Astrocyte of the hippocampus (primary cell): ENCODE results near the gene TRMT61B.
A peak's percentile ranks its signal among the peaks of the same experiment; 100 is the strongest.

Source experiments
- DNase-seq: peaks from one replicate; pipeline ENCODE4 v3.0.0; 2011; ENCODE audit warnings: low read depth, low spot score

The TRMT61B gene

DNA sequence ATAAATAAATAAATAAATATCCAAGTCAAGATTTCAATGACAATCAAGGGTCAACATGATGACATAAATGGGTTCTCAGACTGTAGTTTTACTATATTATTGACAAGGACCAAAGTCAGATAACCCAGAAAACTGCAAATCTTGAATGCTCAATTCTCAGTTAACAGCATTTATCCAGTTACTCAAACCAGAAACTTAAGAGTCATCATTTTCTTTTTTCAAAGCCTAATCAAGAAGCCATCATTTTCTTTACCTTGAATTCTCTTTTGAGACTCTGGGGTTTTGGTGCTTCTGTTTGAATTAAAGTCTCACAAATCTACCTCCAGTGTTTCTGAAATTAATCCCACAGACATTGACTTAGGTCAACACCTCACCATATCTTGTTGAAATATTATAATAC is 14.1 kb downstream of the TRMT61B start:
- no peak for DNase-seq

DNA sequence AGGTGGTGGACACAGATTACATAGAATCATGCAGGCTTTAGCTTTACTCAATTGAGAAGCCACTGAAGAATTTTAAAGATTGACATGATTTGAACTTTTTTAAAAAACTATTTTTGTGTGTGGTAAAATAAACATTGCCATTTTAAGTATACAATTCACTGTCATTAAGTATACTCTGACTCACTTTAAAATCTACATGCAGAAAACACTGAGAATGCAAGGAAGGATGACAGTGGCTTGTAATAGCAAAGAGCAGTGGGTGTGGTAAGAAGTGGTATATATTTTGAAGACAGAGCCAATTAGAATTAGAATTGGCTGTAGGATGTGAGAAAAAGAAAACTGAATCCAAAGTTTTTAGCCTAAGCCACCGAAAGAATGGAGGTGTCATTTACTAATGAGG is 14.9 kb downstream of the TRMT61B start:
- DNase-seq, result no peak

DNA sequence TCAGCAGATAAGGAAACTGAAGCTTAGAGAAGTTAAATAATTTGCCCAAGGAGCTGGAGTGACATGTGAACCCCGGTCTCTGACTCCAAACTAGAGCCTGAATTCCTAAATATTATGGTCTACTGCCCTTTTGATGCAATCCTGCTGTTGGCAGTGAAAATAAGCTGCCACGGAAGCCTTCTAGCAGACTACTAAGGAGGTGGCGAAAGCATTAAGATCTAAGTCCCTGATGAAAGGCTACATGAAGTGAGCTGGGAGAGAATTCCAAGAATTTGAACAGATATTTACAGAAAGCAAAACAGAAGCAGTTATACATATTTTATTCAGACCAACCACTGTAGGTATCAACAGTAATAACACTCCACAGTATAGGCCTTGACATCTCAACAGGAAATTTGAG is 28.1 kb downstream of the TRMT61B start:
- DNase-seq, result peak; percentile 15

DNA sequence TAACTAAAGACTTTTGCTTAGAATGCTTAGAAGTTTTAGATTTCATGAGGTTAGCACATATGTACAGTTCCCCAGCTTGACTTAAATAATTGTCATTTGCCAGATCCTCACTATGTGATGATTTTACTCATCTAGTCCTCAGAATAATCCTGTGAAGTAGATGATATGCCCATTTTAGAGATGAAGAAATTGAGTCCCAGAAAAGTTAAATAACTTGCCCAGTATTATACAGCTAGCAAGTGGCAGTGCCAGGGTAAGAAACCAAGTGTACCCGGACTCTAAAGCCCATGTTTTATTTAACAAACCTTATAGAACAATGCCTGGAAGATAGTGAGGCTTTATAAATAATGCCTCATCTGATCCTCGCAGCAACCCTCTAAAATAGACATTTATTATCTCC is 31.1 kb downstream of the TRMT61B start:
- DNase-seq, result no peak

DNA sequence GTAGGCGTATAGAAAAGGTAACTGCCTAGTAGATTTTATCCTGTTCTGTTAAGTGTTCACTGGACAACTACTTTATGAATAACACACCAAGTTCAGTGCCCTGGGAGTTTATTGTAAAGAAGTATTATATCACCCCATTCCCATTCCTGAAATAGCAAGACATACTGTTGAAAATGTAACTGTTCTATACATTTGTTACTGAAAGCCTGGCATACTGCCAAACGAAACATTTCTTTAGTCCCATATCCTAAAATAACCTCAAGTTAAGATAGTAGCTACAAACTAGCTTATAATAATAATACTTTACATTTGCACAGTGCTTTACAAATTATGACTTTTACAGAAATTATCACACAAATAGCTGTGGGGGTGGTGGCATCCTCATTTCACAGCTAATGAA is 34.3 kb downstream of the TRMT61B start:
- no peak for DNase-seq

DNA sequence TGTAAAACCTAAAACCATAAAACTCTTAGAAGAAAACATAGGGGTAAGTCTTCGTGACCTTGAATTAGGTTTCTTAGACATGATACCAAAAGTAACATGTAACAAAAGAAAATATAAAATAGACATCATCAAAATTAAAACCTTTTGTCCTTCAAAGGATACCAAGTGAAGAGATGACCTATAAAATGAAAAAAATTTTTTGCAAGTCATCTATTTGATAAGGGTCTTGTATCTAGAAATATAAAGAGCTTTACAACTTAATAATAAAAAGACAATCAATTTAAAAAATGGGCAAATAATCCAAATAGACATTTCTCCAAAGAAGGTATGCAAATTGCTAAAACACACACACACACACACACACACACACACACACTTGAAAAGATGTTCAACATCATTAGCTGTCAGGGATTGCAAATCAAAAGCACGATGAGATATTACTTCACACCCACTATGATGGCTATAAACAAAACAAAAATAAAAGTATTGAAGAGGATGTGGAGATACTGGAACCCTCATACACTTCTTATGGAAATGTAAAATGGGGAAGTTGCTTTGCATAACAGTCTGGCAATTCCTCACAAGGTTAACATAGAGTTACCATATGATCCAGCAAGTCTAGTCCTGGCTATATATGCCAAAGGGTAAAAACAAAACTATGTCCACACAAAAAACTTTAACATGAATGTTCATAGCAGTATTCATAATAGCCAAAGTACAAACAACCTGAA is 36.2 kb downstream of the TRMT61B start:
- DNase-seq, result no peak

DNA sequence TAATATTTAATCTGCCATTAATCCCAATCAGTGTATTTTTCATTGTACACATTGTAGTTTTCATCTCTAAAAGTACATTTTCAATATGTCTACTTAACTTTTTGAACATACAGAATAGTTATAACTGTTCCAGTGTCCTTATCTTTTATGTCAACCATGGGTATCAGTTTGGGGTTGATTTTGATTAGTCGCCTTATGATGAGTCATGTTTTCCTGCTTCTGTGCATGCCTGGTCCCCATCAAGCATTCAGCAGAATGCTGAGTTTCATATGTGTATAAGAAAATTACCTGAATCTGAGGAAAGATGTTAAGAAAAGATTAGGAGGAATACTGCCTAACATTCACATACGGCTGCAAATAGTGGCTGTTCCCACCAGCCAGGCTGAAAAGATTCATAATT is 41.7 kb downstream of the TRMT61B start:
- peak; percentile 24 for DNase-seq

DNA sequence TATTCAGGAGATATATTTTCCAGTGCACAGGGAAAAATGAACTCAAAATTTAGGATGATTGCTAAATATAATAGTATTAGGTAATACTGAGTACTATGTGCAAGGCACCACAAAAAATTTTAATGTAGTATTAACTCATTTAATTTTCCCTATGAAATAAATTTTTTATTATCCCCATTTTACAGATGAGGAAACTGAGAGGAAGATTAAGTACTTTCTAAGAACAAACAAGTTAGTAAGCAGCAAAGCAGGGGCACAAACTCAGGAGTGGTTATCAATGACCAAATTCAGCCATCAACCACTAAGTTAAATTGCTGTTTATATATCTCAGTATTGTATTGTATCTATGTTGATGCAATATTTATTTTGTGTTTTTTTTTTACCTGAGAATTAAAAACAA is 45.2 kb downstream of the TRMT61B start:
- no peak for DNase-seq

DNA sequence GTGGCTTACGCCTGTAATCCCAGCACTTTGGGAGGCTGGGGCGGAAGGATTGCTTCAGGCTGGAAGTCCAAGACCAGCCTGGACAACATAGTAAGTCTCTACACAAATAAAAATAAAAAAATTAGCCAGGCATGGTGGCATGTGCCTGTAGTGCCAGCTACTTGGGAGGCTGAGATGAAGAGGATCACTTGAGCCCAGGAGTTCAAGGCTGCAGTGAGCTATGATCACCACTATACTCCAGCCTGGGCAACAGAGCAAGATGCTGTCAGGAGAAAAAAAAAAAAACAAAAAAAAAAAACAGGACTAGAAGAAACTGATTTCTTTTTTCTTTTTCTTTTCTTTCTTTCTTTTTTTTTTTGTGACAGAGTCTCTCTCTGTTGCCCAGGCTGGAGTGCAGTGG is 45.9 kb downstream of the TRMT61B start:
- no peak for DNase-seq

DNA sequence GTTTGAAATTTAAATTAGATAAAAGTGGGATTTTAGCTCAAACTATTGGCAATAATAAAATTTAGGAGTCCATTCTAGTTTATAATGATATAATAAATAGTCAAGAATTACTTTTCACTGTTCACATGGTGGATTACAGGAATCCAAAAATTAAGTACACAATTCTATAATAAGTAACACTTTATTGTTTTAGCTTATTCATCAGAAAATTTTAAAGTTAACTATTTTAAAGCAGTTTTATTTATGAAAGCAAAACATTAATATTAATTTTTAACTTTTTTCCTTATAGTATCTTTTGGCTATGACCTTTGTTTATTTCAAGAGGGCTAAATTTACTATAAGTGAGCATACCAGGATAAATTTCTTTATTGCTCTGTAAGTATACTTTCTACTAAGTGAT is 48.1 kb downstream of the TRMT61B start:
- DNase-seq, result no peak

DNA sequence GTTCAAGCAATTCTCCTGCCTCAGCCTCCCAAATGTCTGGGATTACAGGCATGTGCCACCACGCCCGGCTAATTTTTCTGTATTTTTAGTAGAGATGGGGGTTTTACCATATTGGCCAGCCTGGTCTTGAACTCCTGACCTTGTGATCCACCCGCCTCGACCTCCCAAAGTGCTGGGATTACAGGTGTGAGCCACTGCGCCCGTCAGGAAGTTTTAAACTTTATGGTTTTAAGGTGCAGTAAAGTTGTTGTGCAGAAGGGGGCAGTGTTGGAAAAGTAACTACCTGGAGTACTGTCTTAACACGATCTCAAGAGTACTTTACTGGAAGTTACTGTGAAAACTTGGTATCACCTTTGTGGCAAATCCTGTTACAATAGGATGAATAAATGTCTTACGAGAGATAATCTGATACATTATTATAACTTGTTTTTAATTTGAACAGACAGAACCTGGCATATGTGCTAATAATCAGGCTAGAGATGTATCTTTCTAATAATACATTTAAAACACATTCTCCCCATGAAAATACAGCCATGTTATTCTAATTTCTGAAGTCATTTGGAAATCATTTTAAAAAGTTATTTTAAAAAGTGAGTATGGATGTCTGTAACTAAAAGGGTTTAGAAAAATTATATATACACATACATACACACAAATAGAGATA is 48.7 kb downstream of the TRMT61B start:
- DNase-seq, result peak; percentile 74

DNA sequence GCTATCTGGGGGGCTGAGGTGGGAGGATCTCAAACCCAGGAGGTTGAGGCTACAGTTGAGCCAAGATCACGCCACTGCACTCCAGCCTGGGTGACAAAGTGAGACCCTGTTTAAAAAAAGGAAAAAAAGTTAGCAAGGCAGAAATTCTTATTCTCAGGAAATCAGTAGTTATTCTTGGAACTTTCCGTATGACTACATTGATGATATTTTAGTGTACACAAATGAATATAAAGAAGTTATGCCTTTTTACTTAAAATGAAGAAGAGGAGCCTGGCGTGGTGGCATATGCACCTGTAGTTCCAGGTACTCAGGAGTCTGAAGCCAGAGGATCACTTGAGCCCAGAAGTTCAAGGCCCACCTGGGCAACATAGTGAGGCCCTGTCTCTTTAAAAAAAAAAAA is 52.1 kb downstream of the TRMT61B start:
- DNase-seq, result no peak

DNA sequence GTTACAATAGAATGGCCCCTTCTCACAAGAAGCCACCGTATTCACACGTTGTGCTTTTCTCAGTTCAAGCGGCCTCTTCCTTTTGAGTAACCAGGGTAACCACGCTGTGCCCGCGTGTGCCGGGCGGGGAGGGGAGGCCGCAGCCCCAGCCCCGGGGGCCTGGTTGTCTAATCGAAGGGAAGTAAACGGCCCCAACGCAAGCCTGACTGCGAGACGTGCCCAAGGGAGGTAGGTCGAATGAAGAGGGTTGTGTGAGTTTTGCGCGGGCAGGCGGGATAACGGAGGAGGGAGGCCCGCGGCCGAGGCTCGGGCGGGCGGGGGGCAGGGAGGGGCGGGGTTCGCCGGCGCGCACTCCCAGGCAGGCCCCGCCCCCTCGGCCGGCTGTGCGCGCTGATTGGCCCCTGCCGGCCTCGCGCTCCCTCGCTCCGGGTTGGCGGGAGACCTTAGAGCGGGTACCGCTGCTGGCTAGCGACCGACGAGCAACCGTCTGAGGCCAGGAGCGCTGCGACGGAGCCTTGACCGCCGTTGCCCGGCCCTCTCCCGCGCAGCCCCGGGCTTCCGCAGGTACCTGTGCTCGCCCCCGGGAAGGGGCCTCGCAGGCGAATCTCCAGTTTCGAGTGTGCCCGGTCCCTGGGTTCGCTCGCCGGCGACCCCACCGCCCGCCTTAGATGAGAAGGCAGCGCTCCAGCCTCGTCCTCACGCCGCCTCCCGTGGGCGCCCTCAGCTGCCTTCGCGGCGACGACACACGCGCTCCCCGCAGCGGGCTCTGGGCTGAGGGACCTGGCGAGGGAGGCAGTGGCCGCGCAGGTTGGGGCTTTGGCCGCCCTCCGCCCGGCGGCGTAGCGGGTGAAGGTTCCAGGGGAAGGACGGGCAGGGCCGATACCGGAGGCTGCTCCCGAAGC is 59.5 kb downstream of the TRMT61B start, which contains the start of gene SPDYA:
Gene SPDYA (plus strand): TSS at position 451 of the 902 bp plus-strand sequence. CDS start 5,181 bp downstream, outside the sequence.
- DNase-seq, result peak; percentile 85

DNA sequence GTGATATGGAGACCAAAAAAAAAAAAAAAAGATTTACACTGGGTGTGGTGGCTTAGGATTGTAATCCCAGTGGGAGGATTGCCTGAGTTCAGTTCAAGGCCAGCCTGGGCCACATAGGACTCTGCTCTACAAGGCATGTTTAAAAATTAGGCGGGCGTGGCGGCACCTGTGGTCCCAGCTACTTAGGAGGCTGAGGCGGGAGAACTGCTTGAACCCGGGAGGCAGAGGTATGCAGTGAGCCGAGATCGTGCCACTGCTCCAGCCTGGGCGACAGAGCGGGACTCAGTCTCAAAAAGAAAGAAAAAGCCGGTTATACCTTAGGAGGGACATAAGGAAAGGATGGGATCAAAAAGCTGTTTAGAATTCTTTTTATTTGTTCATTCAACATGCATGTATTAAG is 60.2 kb downstream of the TRMT61B start:
- no peak for DNase-seq

DNA sequence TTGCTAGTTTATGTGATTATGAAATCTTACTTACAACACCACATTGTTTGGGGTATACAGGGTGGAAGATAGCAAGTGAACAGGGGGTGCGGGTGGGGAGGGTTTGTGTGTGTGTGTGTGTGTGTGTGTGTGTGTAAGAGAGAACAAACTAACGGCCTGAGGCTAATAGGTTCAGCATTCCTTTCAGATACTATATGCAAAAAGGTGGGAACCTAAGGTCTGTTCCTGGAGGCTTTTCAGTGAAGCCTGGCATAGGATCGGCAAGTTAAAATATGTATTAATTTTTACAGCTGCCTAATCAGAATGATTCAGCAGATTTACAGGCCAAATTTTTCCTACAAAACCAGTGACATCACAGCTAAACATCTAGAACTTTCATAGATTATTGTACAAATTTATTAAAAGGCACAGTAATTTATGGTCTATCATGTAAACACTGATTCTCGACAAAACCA is 67.1 kb downstream of the TRMT61B start:
- DNase-seq, result no peak

DNA sequence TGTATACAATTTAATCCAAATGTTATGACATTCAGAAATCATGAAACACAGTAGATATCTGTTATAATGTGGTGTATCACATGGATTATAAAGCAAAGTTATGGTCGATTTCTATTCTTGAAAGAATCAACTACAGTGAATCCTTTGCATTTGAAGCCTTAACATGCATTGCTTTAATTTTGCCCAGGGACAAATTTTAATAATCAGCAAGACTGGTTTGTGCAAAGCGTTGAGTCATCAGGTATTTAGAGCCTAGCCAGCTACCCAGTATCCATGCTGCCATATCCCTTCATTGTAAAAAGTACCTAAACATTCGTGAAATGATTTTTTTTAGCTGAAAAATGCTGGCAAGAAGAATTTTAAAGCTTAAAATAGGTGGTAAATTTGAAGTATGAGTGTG is 68.4 kb downstream of the TRMT61B start:
- DNase-seq, result no peak
